ENCODE results near the gene RGS1. TPM values are rescaled to one million over a fixed set of nuclear protein-coding genes. Genes with fewer than 3 reads are reported as not detected.

RGS1 gene
- total RNA-seq, 3 donors from 2014 or later: 8.9 to 82.0 (median 20.6) TPM

GRCh38 chr1:192557841-192558595, 17.6 kb upstream of the RGS1 start:
- no peak for ATAC-seq
- Histone ChIP-seq H3K9me3 (no peaks in the 10 kb centered on the region), H3K4me1 (ENCODE audit: low read depth) (no peaks in the 10 kb centered on the region), H3K36me3 (ENCODE audit: low read depth) (no peaks in the 10 kb centered on the region), H3K4me3 (no peak overlapping the region)
- intact Hi-C loops (cut with DNase I, micrococcal nuclease): no loop called here
- no peak for TF ChIP-seq CTCF (IDR thresholded peaks at IDR 0.05)
- DNase-seq: no peak

- Histone ChIP-seq H3K4me3 (no peak overlapping the region), H3K9me3 (no peaks in the 10 kb centered on the region), H3K4me1 (ENCODE audit: low read depth) (no peaks in the 10 kb centered on the region), H3K36me3 (ENCODE audit: low read depth) (no peaks in the 10 kb centered on the region)
- intact Hi-C loops (cut with DNase I, micrococcal nuclease): no loop called here
- ATAC-seq (peak; percentile 33), DNase-seq (no peak)
- no peak for TF ChIP-seq CTCF (IDR thresholded peaks at IDR 0.05)
Measured at GRCh38 chr1:192559115-192560006, 16.2 kb upstream of the RGS1 start.

- Histone ChIP-seq H3K9me3 (no peaks in the 10 kb centered on the region), H3K36me3 (ENCODE audit: low read depth) (no peaks in the 10 kb centered on the region), H3K4me3 (no peak overlapping the region), H3K4me1 (ENCODE audit: low read depth) (no peaks in the 10 kb centered on the region)
- DNase-seq (no peak), ATAC-seq (no peak)
- no peak for TF ChIP-seq CTCF (IDR thresholded peaks at IDR 0.05)
- intact Hi-C loops (cut with DNase I, micrococcal nuclease): no loop called here
Measured at GRCh38 chr1:192561301-192561700, 14.3 kb upstream of the RGS1 start.

- Histone ChIP-seq H3K4me3 (no peak overlapping the region), H3K36me3 (ENCODE audit: low read depth) (no peaks in the 10 kb centered on the region), H3K4me1 (ENCODE audit: low read depth) (no peaks in the 10 kb centered on the region), H3K9me3 (no peaks in the 10 kb centered on the region)
- ATAC-seq: no peak
- no peak for DNase-seq
- no peak for TF ChIP-seq CTCF (IDR thresholded peaks at IDR 0.05)
- intact Hi-C loops (cut with DNase I, micrococcal nuclease): no loop called here
Measured at GRCh38 chr1:192563129-192563528, 12.4 kb upstream of the RGS1 start.

- H3K4me1 ChIP-seq (ENCODE audit: low read depth): no peaks in the 10 kb centered on the region
- H3K36me3 ChIP-seq (ENCODE audit: low read depth): no peaks in the 10 kb centered on the region
- intact Hi-C loops (cut with DNase I, micrococcal nuclease): no loop called here
- no peak for ATAC-seq
- TF ChIP-seq CTCF (IDR thresholded peaks at IDR 0.05): no peak
- no peaks in the 10 kb centered on the region for H3K9me3 ChIP-seq
- DNase-seq: no peak
- H3K4me3 ChIP-seq: no peak overlapping the region
Measured at GRCh38 chr1:192564099-192564498, 11.5 kb upstream of the RGS1 start.

Data from mucosa of descending colon (tissue), 3 donors.